ENCODE measurements around the gene ZNF480. TPM values are rescaled to one million over a fixed set of nuclear protein-coding genes. Genes with fewer than 3 reads are reported as not detected.

The ZNF480 gene
- total and polyA plus RNA-seq, 2 of the 13 experiments (the other 11 are each of a cell fraction or from before 2014, with no cell fraction given), result 2.1 to 9.6 TPM

DNA sequence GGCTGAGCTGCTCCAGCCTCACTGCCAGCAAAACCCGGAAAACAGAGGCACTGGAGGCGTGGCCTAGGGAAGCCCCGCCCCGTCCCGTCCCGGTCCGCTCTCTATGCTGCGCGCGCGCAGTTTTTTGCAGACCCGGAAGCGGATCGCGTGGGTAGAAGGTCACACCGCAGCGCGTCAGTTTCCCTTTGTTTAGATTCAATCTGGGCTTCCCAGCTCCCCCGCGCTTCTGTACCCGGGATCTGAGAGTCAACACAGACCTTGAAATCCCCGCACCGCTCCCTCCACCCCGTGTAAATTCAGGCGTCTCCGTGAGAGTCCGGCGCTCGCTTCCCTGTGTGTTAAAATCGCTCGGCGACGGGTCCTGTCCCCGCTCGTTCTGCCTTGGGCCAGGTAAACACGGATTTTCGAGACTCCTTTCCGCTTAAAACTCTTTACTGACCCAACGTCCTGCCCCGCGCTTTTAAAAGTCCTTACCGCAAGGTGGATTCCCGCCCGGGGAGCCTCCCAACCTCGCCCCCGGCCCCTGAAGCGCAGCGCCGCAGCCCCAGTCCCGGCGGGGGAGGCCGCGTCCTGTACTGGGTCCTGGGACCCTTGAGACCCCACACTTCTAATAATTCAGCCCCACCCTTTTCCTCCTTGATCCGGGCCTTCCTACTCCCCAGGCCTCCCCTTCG, 39.3 kb downstream of the ZNF480 start, which contains the start of gene ZNF610 (continued):
- no peak for TF ChIP-seq NAIF1 (CRISPR knock-in tag; IDR thresholded peaks at IDR 0.05; ENCODE audit: borderline replicate concordance)
- TF ChIP-seq, protein P1, sequence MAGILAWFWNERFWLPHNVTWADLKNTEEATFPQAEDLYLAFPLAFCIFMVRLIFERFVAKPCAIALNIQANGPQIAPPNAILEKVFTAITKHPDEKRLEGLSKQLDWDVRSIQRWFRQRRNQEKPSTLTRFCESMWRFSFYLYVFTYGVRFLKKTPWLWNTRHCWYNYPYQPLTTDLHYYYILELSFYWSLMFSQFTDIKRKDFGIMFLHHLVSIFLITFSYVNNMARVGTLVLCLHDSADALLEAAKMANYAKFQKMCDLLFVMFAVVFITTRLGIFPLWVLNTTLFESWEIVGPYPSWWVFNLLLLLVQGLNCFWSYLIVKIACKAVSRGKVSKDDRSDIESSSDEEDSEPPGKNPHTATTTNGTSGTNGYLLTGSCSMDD (CRISPR knock-in tag; IDR thresholded peaks at IDR 0.05), result no peak
- no peak for TF ChIP-seq ATF1 (CRISPR knock-in tag; IDR thresholded peaks at IDR 0.05)
- peak; percentile 57; the same call in 1 of the 2 replicates for TF ChIP-seq KAT8 (CRISPR knock-in tag; IDR thresholded peaks at IDR 0.05)
- TF ChIP-seq, protein P2, sequence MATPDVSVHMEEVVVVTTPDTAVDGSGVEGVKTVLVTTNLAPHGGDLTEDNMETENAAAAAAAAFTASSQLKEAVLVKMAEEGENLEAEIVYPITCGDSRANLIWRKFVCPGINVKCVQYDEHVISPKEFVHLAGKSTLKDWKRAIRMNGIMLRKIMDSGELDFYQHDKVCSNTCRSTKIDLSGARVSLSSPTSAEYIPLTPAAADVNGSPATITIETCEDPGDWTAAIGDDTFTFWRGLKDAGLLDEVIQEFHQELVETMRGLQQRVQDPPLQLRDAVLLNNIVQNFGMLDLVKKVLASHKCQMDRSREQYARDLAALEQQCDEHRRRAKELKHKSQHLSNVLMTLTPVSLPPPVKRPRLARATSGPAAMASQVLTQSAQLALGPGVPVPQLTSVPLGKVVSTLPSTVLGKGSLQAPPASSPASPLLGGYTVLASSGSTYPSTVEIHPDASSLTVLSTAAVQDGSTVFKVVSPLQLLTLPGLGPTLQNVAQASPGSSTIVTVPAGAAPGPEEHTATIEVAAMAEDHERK (CRISPR knock-in tag; IDR thresholded peaks at IDR 0.05; ENCODE audit: low read depth), result no peak
- TF ChIP-seq, protein P3, sequence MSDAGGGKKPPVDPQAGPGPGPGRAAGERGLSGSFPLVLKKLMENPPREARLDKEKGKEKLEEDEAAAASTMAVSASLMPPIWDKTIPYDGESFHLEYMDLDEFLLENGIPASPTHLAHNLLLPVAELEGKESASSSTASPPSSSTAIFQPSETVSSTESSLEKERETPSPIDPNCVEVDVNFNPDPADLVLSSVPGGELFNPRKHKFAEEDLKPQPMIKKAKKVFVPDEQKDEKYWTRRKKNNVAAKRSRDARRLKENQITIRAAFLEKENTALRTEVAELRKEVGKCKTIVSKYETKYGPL (CRISPR knock-in tag; IDR thresholded peaks at IDR 0.05), result no peak
- TF ChIP-seq POLR2G (IDR thresholded peaks at IDR 0.05; ENCODE audit: low read depth, low read length), result peak; percentile 43
- no peak for TF ChIP-seq CCAR2 (optimal IDR thresholded peaks at IDR 0.05; ENCODE audit: low read depth, low read length)
- TF ChIP-seq, protein P4, sequence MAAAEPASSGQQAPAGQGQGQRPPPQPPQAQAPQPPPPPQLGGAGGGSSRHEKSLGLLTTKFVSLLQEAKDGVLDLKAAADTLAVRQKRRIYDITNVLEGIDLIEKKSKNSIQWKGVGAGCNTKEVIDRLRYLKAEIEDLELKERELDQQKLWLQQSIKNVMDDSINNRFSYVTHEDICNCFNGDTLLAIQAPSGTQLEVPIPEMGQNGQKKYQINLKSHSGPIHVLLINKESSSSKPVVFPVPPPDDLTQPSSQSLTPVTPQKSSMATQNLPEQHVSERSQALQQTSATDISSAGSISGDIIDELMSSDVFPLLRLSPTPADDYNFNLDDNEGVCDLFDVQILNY (CRISPR knock-in tag; conservative IDR thresholded peaks at IDR 0.05), result no peak
- 0 out of 2 replicates have a peak, but pooled peaks have one; percentile 54 for TF ChIP-seq SPEN (CRISPR knock-in tag; IDR thresholded peaks at IDR 0.05; ENCODE audit: low read depth)
- no peak for TF ChIP-seq HOXA7 (CRISPR knock-in tag; IDR thresholded peaks at IDR 0.05)
- no peak for TF ChIP-seq SOX13 (IDR thresholded peaks at IDR 0.05)
- TF ChIP-seq SOX13 (CRISPR knock-in tag; conservative IDR thresholded peaks at IDR 0.05 in 1 of 2, IDR thresholded peaks at IDR 0.05 in 1 of 2), result no peak
- no peak for TF ChIP-seq CHD2 (IDR thresholded peaks at IDR 0.05; ENCODE audit: low read depth, low read length)
- TF ChIP-seq IRF2 (CRISPR knock-in tag; IDR thresholded peaks at IDR 0.05), result peak; percentile 85
- TF ChIP-seq, protein P5, sequence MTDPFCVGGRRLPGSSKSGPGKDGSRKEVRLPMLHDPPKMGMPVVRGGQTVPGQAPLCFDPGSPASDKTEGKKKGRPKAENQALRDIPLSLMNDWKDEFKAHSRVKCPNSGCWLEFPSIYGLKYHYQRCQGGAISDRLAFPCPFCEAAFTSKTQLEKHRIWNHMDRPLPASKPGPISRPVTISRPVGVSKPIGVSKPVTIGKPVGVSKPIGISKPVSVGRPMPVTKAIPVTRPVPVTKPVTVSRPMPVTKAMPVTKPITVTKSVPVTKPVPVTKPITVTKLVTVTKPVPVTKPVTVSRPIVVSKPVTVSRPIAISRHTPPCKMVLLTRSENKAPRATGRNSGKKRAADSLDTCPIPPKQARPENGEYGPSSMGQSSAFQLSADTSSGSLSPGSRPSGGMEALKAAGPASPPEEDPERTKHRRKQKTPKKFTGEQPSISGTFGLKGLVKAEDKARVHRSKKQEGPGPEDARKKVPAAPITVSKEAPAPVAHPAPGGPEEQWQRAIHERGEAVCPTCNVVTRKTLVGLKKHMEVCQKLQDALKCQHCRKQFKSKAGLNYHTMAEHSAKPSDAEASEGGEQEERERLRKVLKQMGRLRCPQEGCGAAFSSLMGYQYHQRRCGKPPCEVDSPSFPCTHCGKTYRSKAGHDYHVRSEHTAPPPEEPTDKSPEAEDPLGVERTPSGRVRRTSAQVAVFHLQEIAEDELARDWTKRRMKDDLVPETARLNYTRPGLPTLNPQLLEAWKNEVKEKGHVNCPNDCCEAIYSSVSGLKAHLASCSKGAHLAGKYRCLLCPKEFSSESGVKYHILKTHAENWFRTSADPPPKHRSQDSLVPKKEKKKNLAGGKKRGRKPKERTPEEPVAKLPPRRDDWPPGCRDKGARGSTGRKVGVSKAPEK (CRISPR knock-in tag; IDR thresholded peaks at IDR 0.05; ENCODE audit: borderline replicate concordance), result no peak
- TF ChIP-seq NFKB2 (CRISPR knock-in tag; IDR thresholded peaks at IDR 0.05; ENCODE audit: borderline replicate concordance), result no peak
- TF ChIP-seq RBAK (CRISPR knock-in tag; IDR thresholded peaks at IDR 0.05), result no peak
- TF ChIP-seq ATRX (CRISPR knock-in tag; IDR thresholded peaks at IDR 0.05; ENCODE audit: borderline replicate concordance), result no peak
- no peak for TF ChIP-seq SMAD3 (CRISPR knock-in tag; IDR thresholded peaks at IDR 0.05)
- TF ChIP-seq ZMYM4 (CRISPR knock-in tag; IDR thresholded peaks at IDR 0.05), result peak; percentile 80
- TF ChIP-seq ZNF562 (CRISPR knock-in tag; IDR thresholded peaks at IDR 0.05; ENCODE audit: borderline replicate concordance), result no peak
- TF ChIP-seq SAP130 (CRISPR knock-in tag; IDR thresholded peaks at IDR 0.05; ENCODE audit: low read depth), result peak; percentile 70
- no peak for TF ChIP-seq ZNF605 (CRISPR knock-in tag; IDR thresholded peaks at IDR 0.05)
- no peak for TF ChIP-seq ZBTB8A (CRISPR knock-in tag; IDR thresholded peaks at IDR 0.05; ENCODE audit: borderline replicate concordance, low read depth)

Measured in HepG2 (cell line).